GM18511 (cell line): ENCODE measurements around the gene TANC1.
A peak's percentile ranks its signal among the peaks of the same experiment; 100 is the strongest.

Experiments
- ATAC-seq: cut with Tn5 transposase; IDR thresholded peaks from one replicate; pipeline ENCODE4 v1.9.1; 2021; ENCODE audit warnings: mild to moderate bottlenecking, moderate library complexity; ENCODE audit not compliant: unreplicated experiment

Gene TANC1

GRCh38 chr2:158968396-158969161, at the start of gene TANC1:
Gene TANC1, plus strand, starts transcription at chr2:158968640. Its CDS starts 97,271 bp downstream, at chr2:159065911.
- ATAC-seq = peak; percentile 91

DNA sequence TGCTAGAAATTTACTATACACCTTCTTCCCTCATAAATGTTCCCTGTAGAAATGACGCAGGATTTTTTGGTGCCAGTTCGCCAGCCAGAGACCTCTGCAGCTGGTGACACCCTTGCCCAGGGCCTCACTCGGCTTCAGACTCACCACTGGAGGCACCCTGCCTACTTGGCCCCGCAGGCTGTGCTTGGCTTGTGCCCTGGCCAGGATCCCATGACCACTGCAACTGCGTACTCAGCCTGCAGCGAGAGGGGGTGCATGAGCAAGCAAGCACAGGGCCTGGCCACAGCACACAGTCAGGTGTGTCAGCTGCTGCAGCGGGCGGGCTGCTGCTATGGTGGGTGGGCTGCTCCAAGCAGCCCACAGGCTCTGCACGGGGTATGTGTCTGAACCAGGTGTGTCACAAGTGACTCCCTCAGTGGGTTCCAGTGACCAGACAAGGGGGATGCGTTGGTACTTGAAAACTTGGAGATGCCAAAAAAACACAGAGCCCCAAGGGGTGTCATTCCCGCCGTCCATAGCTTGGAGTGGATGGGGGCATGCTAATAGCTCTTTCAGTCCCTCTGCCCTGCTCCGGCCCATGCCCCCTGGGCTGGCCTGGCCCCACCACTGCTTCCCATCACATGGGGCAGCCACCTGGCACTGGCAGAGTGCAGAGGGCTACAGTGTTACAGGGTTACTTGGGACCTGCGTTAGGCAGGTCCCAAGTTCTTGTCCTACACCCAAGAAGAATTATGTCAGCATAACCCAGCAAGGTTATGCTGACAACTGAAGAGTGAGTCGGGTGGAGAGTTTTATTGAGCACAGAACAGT, 46.6 kb upstream of the TANC1 start:
- no peak for ATAC-seq

- ATAC-seq = no peak
These were observed 45.8 kb upstream of the TANC1 start for GRCh38 chr2:158922601-158923000.

DNA sequence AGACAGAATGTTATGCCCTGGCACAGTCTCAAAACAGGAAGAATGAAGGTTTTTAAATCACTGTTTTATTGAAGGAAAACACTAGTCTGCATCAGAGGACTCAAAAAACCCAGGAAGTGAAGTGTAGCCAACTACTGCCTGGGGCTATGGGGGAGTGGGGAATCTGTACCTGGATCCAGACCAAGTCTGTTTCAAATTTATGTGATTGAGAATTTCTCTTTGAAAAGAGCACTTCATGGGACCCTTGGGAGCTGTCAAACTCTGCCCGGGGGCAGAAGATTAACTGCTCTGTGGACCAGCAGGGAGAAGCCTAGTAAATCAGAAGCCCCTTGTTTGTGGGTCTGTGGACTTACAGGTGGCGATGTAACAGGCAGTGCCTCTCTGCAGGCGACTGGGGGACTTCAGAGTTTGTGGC, 45.3 kb upstream of the TANC1 start:
- ATAC-seq = no peak

DNA sequence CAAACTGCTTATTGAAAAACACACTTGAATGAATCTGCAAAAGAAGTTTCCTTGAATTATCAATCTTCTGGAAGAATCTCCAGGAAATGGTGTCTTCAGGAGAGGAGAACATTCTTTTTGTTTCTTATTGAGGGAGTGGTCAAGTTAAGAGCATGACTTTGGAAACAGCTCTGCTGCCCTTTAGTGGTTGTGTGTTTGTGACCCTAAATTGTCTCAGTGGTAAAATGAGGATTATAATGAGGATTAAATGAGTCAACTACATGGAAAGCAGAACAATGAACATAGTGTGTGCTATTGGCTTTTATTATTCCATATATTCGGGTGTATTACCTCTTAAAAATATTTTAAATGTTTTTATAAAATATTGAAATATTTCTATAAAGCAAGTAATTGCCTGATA, 44.8 kb upstream of the TANC1 start:
- ATAC-seq = no peak

DNA sequence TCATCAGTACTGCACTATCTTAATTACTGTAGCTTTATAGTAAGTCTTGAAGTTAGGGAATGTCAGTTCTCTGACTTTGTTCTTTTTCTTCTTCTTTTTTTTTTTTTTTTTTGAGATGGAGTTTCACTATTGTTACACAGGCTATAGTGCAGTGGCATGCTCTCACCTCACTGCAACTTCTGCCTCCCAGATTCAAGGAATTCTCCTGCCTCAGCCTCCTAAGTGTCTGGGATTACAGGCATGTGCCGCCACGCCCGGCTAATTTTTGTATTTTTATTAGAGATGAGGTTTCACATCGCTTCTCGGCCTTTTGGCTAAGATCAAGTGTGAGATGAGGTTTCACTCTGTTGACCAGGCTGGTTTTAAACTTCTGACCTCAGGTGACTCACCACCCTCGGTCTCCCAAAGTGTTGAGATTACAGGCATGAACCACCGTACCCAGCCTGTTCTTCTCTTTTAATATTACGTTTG, 41.9 kb upstream of the TANC1 start:
- ATAC-seq = no peak

DNA sequence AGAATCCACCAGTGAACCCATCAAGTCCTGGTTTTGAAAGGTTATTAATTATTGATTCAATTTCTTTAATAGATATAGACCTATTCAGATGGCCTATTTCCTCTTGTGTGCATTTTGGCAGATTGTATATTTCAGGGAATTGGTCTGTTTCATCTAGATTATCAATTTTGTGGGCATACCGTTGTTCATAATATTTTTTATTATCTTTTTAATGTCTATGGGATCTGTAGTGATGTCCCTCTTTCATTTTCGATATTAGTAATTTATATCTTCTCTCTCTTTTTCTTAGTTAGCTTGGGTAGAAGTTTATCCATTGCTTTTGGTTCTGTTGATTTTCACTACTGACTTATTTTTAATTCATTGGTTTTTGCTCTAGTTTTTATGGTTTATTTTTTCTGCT, 39.9 kb upstream of the TANC1 start:
- no peak for ATAC-seq

DNA sequence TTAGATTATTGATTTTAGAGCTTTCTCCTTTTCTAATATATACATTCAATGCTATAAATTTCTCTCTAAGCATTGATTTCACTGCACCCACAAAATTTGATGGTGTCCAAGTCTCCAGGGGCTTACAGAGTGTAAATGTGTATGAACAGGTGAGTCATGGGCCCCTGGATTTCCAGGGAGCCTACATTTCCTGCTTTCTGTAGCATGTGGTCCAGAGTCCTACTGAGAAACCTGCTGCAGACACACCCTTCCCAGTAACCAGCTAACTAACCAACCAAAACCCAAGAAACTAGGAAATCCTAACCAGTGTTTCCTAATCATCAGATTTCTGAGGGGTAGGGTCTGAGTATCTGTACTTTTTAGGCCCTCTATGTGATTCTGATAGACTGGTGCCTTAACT, 39.5 kb upstream of the TANC1 start:
- no peak for ATAC-seq

GRCh38 chr2:158931572-158931971, 36.9 kb upstream of the TANC1 start:
- ATAC-seq = no peak

DNA sequence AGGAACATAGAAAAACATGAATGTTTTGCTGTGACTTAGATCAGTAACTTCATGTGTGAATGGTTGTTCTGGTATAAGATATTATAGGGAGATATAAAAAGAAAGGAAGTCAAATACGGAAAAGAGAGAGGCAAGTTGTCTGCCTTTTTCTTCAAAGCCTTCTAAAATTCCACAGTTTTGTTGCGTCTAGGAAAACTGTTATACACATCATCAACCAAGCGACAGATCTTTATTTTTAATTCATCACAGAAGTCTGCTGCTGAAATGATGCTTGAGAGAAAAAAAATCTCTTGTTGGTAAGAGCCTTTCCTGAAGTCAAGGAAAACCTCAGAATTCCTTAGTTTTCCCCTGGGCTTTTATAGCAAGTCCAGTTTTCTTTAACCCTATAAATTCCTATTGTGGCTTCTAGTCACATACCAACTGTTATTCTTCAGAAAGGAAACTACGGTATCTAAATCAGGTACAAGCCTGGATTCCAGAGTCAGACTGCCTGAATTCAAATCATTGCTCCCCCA, 36.3 kb upstream of the TANC1 start:
- ATAC-seq = no peak

DNA sequence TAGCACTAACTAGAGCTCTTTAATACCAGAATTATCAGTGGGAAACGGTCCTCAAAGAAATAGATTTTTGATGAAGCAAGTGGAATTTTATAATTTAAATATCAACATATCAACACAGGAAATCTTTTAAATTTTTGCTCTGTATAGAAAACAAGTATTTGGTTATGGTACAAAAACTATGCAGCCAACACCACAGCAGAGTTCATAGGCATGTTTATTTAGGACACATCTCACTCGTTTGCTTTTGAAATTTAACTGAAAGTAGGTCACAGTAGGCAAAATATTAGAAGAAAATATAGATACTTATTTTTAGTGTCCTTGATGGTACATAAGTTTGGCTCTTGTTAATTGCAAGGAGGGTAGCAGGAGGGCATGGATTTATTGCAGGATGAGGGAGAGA, 34.3 kb upstream of the TANC1 start:
- no peak for ATAC-seq

DNA sequence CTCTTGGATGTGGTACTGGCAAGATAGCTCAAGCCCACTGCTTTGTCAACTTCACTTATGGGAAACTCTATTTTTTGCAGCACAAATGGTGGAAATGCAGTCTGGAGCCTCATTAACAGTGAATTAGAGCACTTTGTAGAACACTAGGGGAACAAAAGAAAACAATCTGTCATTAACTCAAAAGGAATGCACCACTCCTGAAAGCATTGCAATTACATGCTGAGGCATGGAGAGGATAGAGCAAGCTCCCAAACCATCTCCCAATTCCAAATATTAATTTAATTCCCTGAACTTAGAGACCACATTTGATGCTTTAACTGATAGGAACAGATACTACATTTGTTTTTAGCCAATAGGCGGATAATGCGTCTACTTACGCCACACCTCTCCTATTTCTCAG, 32.8 kb upstream of the TANC1 start:
- no peak for ATAC-seq

- ATAC-seq = no peak
These were observed 31.5 kb upstream of the TANC1 start for GRCh38 chr2:158936978-158937377.

GRCh38 chr2:158940356-158940755, 28.1 kb upstream of the TANC1 start:
- no peak for ATAC-seq

DNA sequence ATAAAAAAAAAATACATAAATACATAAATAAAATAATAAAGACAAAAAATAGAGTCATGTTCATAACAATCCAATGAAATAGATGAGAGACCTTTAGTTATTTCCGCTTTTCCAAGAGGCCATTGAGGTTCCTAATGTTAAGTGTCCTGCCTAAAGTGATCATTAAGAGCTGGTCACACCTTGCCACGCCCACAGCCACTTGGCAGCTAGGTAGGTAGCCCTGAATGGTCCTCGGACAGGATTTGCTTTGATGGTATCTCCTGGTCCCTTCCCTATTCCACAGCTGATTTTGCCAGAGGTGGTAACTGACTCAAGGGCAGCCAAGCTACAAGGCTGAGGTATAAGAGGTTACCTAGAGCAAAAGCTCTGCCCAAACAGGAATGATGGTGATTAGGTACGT, 24.5 kb upstream of the TANC1 start:
- ATAC-seq = no peak

- no peak for ATAC-seq
These were observed 19.3 kb upstream of the TANC1 start for GRCh38 chr2:158948964-158949699.

DNA sequence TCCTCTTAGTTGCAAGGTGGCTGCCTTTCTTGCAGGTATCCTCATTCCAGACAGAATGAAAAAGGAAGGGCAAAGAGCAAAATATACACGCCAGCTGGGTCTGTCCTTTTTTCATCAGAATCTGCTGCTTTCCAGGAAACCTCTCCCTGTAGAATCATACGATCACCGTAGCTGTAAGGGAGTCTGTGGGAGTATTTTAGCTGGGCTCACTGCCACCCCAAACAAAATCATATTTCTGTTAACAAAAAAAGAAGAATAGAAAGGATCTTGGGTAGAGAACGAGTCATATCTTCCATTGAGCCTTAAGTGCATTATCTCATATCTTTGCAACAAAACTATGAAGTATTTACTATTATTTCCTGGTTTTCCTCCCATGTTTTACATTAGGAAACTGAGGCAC, 15.0 kb upstream of the TANC1 start:
- ATAC-seq = no peak

GRCh38 chr2:158953926-158954763, 14.3 kb upstream of the TANC1 start:
- ATAC-seq = peak; percentile 80

DNA sequence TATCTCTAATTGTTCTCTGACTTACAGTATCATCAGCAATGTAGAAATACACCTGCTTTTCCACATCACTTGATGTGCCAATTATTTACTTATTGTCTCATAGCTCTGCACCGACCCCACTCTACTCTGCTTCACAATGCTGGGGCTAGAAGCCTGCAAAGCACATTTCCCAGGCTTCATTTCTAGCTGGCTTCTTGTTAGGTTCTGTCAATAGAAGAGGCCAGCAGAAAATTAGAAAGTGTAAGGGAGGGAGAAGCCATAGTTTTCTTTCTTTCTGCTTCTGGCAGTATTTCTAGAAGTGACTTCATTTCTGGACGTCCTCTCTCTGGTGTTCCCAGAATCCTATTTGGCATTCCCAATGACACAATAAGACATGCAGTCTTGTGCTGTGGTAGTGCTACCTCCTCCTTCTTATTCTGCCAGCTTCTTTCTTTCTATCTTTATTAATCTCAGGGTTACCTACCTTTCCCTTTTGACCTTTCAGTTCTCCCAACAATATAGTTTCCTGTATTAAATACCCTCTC, 12.5 kb upstream of the TANC1 start:
- ATAC-seq = no peak

DNA sequence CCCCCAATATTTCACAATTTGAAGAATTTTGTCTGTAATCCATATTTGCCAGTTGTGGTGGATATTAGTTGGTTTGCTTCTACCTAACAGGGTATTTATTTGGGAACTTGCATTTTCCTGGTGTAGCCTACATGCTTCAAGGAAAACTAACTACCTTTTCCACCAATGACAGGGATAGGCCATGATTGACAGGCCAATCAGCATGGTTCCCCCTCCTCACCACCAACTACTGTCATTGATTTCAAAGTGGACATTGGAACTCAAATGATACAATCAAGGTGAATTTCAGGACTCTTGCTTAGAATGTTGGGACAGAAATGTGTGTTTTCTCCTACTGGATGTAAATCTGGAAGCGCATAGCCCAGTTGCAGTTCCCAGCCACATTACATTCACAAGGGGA, 10.1 kb upstream of the TANC1 start:
- ATAC-seq = no peak
